Peyer's patch (tissue), 4 donors: Measurements from ENCODE around the gene ABCA13. TPM values are rescaled to one million over a fixed set of nuclear protein-coding genes. Genes with fewer than 3 reads are reported as not detected.

ENCODE experiments used
- DNase-seq, 3 donors: peaks; one replicate each; pipeline ENCODE4 v3.0.0-alpha.2; 2017 to 2019
- H3K27ac ChIP-seq, 4 donors: fragments of 200-600 bp; sonication (generic); one replicate each; pipeline ENCODE4 v1.5.1; 2016 to 2019
- H3K27me3 ChIP-seq, 2 donors: fragments of 200-600 bp; sonication (generic); one replicate each; pipeline ENCODE4 v1.5.1; 2019
- H3K36me3 ChIP-seq, 3 donors: fragments of 200-600 bp; sonication (generic); one replicate each; pipeline ENCODE4 v1.5.1; 2016 to 2019
- H3K4me1 ChIP-seq, 4 donors: fragments of 200-600 bp; sonication (generic); one replicate each; pipeline ENCODE4 v1.5.1; 2016 to 2019
- H3K4me3 ChIP-seq, 4 donors: fragments of 200-600 bp; sonication (generic); 1 replicate in 3 of 4; 2 replicates in 1 of 4; pipeline ENCODE4 v1.5.1; 2016 to 2019; ENCODE audit warnings: mild to moderate bottlenecking in 1 of 4
- H3K9me3 ChIP-seq, 4 donors: fragments of 200-600 bp; sonication (generic); one replicate each; pipeline ENCODE4 v1.5.1; 2016 to 2019; ENCODE audit warnings: mild to moderate bottlenecking in 1 of 4
- CTCF ChIP-seq, 6 experiments: fragments of 450-650 bp in 4 of 6; fragments of 200-600 bp in 2 of 6; sonication (generic) in 1 of 6; IDR thresholded peaks; one replicate each; pipeline ENCODE4 v1.5.1; 2017 to 2019; ENCODE audit warnings: antibody characterized with exemption in 6 of 6, mild to moderate bottlenecking in 3 of 6, moderate library complexity in 1 of 6
- POLR2A ChIP-seq, 2 donors: fragments of 450-650 bp; IDR thresholded peaks; one replicate each; pipeline ENCODE4 v1.5.1; 2017; ENCODE audit warnings: antibody characterized with exemption in 2 of 2, mild to moderate bottlenecking in 2 of 2, moderate library complexity in 2 of 2
- total RNA-seq, 4 donors: library from RNA; depleted of rRNA; stranded (reverse); fragments of >200 nt; gene quantifications; one replicate each; pipeline ENCODE4 v1.1.0, GENCODE V29; 2016

The ABCA13 gene
- total RNA-seq, 4 donors from 2014 or later = 0.53 to 2.7 (median 1.7) TPM

DNA sequence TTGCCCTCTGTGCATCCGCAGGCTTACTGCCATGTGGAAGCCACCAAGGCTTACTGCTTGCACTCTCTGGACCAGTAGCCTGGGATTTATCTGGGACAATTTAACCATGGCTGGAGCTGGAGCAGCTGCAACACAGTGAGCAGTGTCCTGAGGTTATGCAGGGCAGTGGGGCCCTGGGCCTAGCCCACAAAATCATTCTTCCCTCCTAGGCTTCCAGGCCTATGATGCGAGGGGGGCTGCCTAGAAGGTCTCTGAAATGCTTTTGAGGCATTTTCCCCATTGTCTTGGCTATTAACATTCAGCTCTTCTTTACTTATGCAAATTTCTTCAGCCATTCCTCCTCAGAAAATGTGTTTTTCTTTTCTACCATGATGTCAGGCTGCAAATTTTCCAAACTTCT is 439.4 kb downstream of the ABCA13 start:
- H3K27me3 ChIP-seq = no peaks in the 10 kb centered on the region
- H3K4me3 ChIP-seq = no peak overlapping the region
- no peaks in the 10 kb centered on the region for H3K4me1 ChIP-seq
- no peak overlapping the region for H3K27ac ChIP-seq
- no peaks in the 10 kb centered on the region for H3K36me3 ChIP-seq
- H3K9me3 ChIP-seq = no peaks in the 10 kb centered on the region
- no peak for DNase-seq
- TF ChIP-seq CTCF (IDR thresholded peaks at IDR 0.05) (no peak), POLR2A (IDR thresholded peaks at IDR 0.05) (no peak)

GRCh38 chr7:48611993-48612392 is 440.7 kb downstream of the ABCA13 start:
- no peak for TF ChIP-seq POLR2A (IDR thresholded peaks at IDR 0.05)
- no peak for TF ChIP-seq CTCF (IDR thresholded peaks at IDR 0.05)
- H3K36me3 ChIP-seq = no peaks in the 10 kb centered on the region
- H3K9me3 ChIP-seq = no peaks in the 10 kb centered on the region
- no peaks in the 10 kb centered on the region for H3K27me3 ChIP-seq
- no peaks in the 10 kb centered on the region for H3K4me1 ChIP-seq
- no peak for DNase-seq
- H3K27ac ChIP-seq = no peak overlapping the region
- H3K4me3 ChIP-seq = no peak overlapping the region

DNA sequence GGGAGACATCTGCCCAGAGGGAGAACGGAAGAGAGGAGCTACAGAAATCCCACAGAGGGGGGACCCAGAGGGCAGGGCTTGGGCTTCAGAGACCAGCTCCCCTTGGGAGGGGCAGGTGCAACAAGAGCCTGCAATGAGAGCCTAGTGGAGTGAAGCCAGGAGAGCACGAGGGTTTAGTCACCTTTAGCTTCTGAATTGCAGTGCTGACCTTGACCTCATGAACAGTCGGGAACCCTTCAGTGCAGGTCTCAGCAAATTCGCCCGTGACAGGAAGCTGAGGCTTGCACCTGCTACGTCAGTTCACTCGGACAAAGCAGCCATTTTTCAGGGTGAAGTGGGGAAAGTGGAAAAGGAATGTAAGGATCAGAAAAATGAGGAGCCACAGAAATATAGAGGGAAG is 446.2 kb downstream of the ABCA13 start:
- TF ChIP-seq POLR2A (IDR thresholded peaks at IDR 0.05) (no peak), CTCF (IDR thresholded peaks at IDR 0.05) (no peak)
- no peak overlapping the region for H3K27ac ChIP-seq
- DNase-seq = no peak
- H3K4me3 ChIP-seq = no peak overlapping the region
- no peaks in the 10 kb centered on the region for H3K4me1 ChIP-seq
- no peaks in the 10 kb centered on the region for H3K9me3 ChIP-seq
- no peaks in the 10 kb centered on the region for H3K36me3 ChIP-seq
- H3K27me3 ChIP-seq = no peaks in the 10 kb centered on the region

DNA sequence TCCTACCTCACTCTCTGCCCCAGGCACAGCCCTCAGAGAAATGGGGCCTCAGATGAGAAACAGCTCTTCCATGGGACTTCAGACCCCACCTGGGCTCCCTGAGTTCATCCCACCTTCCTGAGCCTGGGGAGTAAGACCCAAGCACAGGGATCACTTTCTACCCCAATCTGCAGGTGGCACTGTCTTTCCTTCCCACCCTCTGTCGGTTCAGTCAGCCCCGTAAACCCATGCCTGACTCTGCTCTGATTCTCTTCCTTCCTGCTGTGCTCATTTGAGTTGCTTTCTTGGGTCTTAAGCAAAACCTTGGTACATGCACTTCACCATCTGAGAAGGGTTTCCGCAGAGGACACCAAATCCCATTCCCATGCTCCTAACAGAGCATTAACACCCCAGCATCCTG is 446.7 kb downstream of the ABCA13 start:
- TF ChIP-seq POLR2A (IDR thresholded peaks at IDR 0.05) (no peak), CTCF (IDR thresholded peaks at IDR 0.05) (no peak)
- Histone ChIP-seq H3K27me3 (no peaks in the 10 kb centered on the region), H3K4me3 (no peak overlapping the region), H3K9me3 (no peaks in the 10 kb centered on the region), H3K36me3 (no peaks in the 10 kb centered on the region), H3K4me1 (no peaks in the 10 kb centered on the region), H3K27ac (no peak overlapping the region)
- DNase-seq = no peak

DNA sequence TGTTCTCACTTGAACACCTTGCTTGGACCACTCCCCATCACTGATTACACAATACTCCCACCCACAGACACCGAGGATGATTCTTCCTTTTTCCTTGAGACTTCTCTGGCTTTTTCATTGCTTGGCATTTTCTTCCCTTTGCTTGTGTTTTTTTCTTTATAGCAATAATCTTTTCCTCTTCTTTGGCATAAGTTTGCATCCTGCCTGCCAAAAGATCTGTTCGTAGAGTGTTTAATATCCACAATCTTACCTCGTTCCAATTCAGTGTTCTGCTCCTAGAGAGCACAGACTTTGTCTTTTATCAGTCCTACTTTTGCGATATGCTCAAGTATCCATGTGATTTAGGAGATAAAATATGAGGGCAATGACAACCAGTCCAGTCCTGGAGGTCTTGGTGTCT is 449.8 kb downstream of the ABCA13 start:
- DNase-seq = no peak

More for the DNA sequence above, 449.8 kb downstream of the ABCA13 start:
- no peak overlapping the region for H3K27ac ChIP-seq
- H3K36me3 ChIP-seq = no peaks in the 10 kb centered on the region
- TF ChIP-seq POLR2A (IDR thresholded peaks at IDR 0.05) = no peak
- no peak for TF ChIP-seq CTCF (IDR thresholded peaks at IDR 0.05)
- H3K4me3 ChIP-seq = no peak overlapping the region
- no peaks in the 10 kb centered on the region for H3K9me3 ChIP-seq
- H3K27me3 ChIP-seq = no peaks in the 10 kb centered on the region
- no peaks in the 10 kb centered on the region for H3K4me1 ChIP-seq
